NCI-H187 treated with DMSO at 0.1 percent for 48 hours (cell line): Measurements from ENCODE around the gene FKBP5.

Source experiments
- DNase-seq: peaks from one replicate; lab custom pipeline; 2025; lab: John Stamatoyannopoulos, UW

FKBP5 gene

GRCh38 chr6:35663447-35664235 lies 25.1 kb downstream of the FKBP5 start:
- no peak for DNase-seq

- DNase-seq, result no peak
Measured at GRCh38 chr6:35662999-35663398, 25.7 kb downstream of the FKBP5 start.

GRCh38 chr6:35654883-35655282 lies 33.8 kb downstream of the FKBP5 start:
- no peak for DNase-seq

GRCh38 chr6:35651244-35651643 lies 37.5 kb downstream of the FKBP5 start:
- no peak for DNase-seq

- no peak for DNase-seq
Measured at GRCh38 chr6:35650015-35650414, 38.7 kb downstream of the FKBP5 start.

GRCh38 chr6:35648203-35648602 lies 40.5 kb downstream of the FKBP5 start:
- DNase-seq, result no peak

GRCh38 chr6:35647400-35647799 lies 41.3 kb downstream of the FKBP5 start:
- DNase-seq, result no peak

GRCh38 chr6:35643162-35643535 lies 45.6 kb downstream of the FKBP5 start:
- no peak for DNase-seq

- no peak for DNase-seq
Measured at GRCh38 chr6:35642471-35643161, 46.1 kb downstream of the FKBP5 start.

- no peak for DNase-seq
Measured at GRCh38 chr6:35640017-35640664, 48.6 kb downstream of the FKBP5 start.

- DNase-seq, result no peak
Measured at GRCh38 chr6:35638679-35639078, 50.0 kb downstream of the FKBP5 start.

- DNase-seq, result no peak
Measured at GRCh38 chr6:35637911-35638310, 50.8 kb downstream of the FKBP5 start.

- DNase-seq, result no peak
Measured at GRCh38 chr6:35635601-35636597, 52.8 kb downstream of the FKBP5 start.

GRCh38 chr6:35634316-35634715 lies 54.4 kb downstream of the FKBP5 start:
- no peak for DNase-seq

GRCh38 chr6:35633579-35634089 lies 55.1 kb downstream of the FKBP5 start:
- no peak for DNase-seq

GRCh38 chr6:35629876-35630378 lies 58.8 kb downstream of the FKBP5 start:
- no peak for DNase-seq

GRCh38 chr6:35626401-35626800 lies 62.3 kb downstream of the FKBP5 start:
- DNase-seq, result no peak

- DNase-seq, result no peak
Measured at GRCh38 chr6:35624341-35625070, 64.2 kb downstream of the FKBP5 start.

- no peak for DNase-seq
Measured at GRCh38 chr6:35622283-35622682, 66.4 kb downstream of the FKBP5 start.

GRCh38 chr6:35620706-35621105 lies 68.0 kb downstream of the FKBP5 start:
- no peak for DNase-seq

GRCh38 chr6:35613762-35614161 lies 75.0 kb downstream of the FKBP5 start:
- DNase-seq, result no peak
